Mesenteric fat pad (tissue), 1 donor: ENCODE measurements around the gene NUP133. TPM values are rescaled to one million over a fixed set of nuclear protein-coding genes. Genes with fewer than 3 reads are reported as not detected.
"Not testable (repeated sequence)": the region's sequence is repeated elsewhere in the genome, so short reads cannot be mapped to it uniquely, and the experiment has no call there.

ENCODE experiments used
- DNase-seq: peaks from one replicate; pipeline ENCODE4 v3.0.0-alpha.2; 2020; ENCODE audit warnings: low spot score
- long read RNA-seq: library from polyadenylated mRNA; unstranded; transcript quantifications from one replicate; pipeline ENCODE4 v2.0.0, GENCODE V29; 2020
- total RNA-seq: library from RNA; stranded (reverse); fragmentation: NEBNext Ultra II Directional; extraction: Animal tissue kit (Norgen Biotek cat#: 25700); gene quantifications from one replicate; pipeline ENCODE4 v1.2.1, GENCODE V29; 2021
- donor health status: DM: yes; HTN: yes; CAD: no.

Gene NUP133
- 27.9 TPM for total RNA-seq
- long read RNA-seq, partial matches to known transcripts, result 12 of 17 reads
- long read RNA-seq, other reads (novel, unspliced or antisense), result 4 of 17 reads

DNA sequence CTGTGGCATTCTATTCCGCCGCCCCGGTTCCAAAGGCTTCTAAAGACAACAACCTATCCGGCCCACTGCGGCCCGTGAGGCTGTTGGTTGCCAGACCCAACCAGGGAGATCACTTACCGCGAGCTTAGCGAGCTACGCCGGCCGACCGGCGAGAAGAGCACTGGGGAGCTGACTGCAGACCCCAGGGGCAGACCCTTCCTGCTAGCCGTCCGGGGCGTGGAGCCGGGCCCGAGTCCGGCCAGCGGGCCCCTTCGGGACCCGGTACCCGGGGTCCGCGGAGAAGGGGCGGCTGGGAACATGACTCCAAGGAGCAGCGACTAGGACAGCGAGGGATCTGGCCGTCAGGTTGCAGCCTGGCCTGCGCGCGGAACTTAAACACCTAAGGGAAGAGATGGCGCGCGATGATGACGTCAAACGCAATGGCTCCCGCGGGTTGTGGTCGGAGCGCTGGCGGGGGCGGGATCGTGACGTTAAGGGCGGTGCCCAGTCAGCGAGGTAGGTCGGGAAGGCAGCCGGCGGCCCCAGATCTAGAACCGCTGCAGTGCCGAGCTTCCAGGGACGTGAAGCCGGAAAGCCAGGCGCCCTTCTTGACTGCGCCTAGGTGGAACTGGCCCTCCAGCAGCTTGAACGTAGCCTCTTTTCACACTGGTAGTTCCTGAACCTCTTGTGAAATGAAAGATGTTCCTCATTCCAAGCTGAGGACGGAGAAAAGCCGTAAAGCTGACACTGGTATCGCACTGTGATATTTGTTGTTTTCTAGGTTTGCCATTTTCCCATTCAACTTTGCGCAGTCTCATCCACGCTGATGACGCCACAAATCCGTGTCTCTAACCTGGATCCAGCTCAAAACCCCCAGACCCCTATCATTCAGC, at the start of gene NUP133:
NUP133 (minus strand) TSS at position 391 of the 872 bp plus-strand sequence; CDS start at position 299, 92 bp downstream.
- DNase-seq, result peak; percentile 100

DNA sequence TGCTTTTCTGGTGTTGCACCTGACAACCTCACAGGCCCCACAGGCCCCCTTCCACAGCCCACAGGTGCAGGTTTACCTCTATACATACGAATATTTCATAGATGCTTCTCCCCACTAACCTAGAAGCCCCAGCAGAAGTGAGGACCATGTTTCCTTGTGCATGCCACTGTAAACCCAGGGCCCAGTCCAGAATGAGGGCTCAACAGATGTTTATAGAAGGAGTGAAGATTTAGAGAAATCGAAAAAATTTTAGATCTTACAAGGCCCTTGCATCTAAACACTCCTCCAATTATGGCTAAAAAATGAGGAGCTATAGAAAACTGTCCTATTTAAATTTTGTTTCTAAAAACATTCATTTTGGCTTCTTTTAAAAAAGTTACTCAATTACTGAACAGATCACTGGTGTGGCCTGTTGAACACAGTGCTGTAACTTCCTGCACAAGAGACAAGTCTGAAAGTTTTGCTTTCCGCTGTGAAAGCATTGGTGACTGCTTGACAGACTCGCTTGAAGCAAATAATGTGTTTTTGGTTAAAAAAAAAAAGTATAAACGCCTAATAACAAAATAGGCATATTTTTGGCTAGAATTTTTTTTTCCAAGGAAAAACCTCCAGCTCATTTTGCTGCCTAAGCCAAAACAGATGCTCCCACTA, 49.2 kb upstream of the NUP133 start:
- no peak for DNase-seq

DNA sequence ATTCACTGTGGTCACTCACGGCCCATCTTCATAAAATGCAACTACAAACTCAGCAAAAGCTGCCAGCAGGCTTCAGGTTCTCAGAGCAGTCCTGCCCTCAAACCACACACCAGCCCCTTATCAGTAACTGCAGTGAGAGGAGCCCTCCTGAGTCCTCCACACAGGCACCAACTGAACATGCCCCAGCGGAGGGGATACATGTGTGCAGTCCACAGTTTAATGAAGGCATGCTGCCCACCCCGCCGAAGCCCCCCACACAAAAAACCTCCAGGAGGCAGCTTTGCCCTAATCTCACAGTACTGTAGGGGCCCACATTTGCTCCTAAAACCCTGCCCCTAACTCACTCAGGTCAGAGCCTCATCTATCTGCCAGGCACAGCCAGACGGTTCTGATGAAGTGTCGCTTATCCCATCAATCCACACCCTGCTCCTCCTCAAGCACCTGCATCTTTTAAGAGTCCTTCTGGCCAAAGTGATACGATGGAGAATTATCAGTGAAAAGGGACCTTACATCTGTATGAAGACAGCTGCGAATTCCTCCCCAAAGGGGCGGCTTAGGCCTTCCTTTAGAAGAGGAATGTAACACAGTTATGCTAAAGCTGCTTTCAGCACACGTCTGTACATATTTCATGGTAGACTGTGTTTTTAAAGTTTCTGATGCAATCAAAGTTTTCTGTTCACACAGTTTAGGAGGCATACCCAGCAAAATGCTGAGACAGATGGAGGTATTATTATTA, 46.9 kb upstream of the NUP133 start:
- no peak for DNase-seq

DNA sequence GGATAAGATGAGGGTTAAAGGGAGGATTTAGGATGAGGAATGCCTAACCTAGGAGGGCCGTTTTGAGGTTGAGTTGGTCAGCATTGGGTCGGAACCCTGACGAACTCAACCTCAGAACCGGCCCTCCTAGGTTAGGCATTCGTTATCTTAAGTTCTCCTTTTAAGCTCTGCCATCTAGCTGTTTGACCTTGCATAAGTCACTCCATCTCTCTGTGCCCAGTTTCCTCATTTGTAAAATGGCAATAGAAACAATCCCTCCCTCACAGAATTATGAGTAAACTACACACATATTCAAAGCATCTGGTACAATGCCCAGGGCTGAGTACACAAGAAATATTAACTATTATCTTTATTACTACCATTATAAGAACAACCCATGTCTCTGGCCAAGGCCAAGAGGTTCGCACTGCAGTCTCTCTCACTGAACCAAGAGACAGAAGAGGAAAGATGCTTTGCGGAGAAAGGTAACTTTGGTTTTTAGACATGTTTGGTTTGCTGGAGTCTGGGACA, 45.5 kb upstream of the NUP133 start:
- DNase-seq, result no peak

DNA sequence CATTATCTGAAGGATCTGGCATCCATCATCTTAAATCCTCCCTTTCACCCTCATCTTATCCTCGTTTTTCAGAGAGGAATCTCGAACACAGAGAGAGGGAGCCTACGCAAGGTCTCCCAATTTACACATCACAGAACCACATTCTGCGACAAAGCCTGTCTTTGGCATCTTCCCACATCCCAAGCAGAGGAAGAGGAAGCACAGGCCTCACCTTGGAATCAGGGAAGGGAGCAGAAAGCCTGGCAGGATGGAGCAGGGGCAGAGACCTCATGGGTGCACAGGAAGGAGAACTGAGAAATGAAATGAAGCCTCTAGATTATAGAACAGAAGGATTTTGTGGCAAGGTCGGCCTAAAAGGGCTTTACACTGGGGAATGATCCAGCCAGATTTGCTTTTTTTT, 44.6 kb upstream of the NUP133 start:
- no peak for DNase-seq

DNA sequence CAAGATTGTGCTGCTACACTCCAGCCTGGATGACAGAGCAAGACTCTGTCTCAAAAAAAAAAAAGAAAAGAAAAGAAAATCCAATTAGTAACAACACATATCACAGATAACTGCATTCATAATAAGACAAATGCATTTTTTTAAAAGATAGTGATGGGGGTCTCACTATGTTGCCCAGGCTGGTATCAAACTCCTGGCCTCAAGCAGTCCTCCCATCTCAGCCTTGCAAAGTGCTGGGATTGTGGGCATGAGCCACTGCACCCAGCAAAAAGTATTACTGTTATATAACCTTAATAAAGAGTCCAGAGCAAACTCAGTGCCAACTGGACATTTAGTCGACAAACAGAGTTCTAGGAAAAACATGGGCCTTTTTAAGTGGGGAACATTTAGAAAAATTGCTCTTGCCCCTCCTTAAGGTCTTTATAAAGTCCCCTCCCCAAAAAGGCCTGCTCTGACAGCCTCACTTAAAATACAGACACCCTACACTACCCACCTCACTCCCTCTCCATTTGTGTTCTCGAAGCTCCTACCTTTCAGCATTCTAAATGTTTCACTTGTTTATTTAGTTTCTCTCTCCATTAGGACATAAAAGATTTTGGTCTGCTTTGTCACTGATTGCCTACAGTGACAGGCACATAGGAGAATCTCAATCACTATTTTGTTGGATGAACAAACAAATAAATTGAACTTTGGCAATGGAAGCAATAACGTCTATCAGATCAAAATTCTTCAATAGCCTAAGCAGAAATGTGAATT, 42.8 kb upstream of the NUP133 start:
- no peak for DNase-seq

DNA sequence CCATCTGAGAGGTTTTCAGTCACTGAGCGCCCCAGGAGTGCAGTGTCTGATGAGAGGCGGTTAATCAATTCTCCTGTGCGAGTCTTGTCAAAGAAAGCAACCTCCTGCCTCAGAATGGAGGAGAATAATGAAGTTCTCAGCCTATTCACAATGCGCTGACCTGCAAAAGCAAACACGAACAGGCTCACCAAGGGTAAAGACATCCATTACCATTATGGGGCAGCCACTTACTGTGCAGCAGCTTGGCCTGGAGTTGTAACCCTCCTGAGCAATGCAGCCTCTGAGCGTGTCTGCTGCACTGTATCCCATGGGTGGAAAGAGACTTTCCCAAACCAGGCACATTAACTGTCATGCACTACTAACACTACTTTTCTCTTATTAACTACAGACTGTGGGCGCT, 39.4 kb upstream of the NUP133 start:
- no peak for DNase-seq

DNA sequence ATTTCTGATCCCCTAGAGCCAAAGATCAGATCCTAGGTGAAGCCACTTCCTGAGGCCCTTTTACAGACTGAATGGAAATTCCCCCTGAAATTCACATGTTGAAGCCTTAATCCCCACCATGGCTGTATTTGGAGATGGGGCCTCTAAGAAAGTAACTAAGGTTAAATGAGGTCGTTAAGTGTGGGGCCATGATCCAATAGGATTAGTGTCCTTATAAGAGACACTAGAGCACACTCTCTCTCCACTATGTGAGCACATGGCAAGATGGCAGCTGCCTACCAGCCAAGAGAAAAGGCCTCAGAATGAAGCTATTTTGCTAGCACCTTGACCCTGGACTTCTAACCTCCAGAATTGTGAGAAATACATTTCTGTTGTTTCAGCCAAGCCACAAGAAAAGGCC, 36.4 kb upstream of the NUP133 start:
- no peak for DNase-seq

DNA sequence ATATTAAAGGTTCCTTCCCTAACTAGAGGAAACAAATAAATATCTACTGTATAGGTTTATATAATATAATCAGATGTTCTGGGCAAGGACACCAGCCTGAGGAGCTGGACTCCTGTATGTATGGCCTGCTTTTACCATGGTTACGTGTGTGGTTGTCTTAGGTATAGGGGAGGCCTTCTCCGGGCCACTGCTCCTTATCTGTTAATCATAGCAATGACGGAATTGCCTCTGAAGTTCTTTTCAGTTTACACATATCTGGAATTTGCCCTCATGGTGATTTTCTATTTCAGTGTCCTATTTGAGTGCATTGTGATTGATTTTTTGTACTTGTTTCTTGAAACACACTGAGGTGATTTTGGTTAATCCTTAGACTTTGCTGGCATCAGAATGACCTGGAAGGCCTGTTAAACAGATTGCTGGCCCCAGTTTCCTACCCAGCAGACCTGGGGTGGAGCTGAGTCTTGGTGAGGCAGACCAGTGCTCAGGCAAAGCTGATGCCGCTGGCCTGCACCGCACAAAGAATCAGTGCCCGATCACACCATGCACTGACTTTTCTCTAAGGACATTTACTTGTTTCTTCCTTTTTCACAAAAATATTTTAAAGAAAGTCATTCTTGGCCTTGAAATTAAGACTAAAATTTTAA, 31.8 kb upstream of the NUP133 start:
- DNase-seq, result no peak

DNA sequence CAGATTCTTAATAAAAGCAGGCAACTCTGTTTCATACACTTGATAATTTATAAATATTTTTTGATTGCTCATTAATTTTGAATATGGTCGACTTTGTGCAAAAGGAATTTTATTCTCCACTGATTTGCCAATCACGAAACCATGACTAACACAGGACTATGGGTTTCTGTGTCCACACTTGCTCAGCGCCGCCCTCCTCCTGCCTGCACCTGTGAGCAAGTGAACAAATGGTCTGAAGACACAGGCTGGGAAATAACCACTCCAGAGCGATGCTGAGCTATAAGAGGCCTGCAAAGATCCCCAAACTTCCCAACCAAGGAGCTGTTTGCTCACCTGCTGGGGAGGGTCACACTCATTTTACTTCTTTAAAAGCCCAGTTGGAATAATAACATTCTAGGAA, 30.8 kb upstream of the NUP133 start:
- no peak for DNase-seq

DNA sequence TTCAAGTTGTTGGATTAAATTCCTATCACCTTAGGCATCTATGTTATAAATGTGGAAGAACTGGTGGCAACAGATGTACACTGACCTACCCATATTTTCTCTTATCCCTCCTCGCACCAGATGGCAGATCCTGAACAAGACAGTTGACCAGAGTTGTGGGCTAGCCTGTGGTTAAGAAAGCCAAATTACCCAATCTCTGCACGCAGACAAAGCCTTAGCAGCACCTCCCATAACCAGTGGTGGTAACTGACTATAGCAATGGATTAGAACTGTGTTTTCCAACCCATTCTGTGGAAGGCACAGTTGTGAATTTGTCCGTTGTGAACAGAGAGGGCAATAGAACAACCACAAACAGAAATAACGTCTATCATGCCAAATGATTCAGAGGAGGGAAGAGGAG, 29.8 kb upstream of the NUP133 start:
- no peak for DNase-seq

DNA sequence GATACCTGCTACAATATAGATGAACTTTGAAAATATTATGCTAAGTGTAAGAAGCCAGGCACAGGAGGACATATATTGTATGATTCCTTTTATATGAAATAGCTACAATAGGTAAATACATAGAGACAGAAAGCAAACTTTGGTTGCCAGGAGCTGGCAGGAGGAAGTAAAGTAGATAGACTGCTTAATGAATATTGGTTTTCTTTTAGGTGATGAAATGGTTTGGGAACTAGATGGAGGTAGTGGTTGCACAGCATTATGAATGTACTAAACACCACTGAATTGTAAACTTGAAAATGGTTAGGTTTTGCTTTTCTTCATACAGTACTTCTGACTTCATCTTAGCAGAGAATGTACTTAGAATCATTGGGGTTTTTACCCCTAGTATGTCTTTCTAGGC, 28.8 kb upstream of the NUP133 start:
- DNase-seq, result no peak

DNA sequence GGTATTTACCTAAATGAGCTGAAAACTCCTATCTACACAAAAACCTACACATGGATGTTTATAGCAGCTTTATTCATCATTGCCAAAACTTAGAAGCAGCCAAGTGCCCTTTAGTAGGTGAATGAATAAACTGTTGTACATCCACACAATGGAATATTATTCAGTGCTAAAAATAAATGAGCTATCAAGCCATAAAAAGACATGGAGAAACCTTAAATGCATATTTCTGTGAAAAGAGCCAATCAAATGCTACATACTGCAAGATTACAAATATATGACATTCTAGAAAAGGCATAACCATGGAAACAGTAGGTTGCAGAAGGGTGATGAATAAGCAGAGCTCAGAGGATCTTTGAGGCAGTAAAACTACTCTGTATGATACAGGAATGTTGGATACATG, 27.1 kb upstream of the NUP133 start:
- no peak for DNase-seq

DNA sequence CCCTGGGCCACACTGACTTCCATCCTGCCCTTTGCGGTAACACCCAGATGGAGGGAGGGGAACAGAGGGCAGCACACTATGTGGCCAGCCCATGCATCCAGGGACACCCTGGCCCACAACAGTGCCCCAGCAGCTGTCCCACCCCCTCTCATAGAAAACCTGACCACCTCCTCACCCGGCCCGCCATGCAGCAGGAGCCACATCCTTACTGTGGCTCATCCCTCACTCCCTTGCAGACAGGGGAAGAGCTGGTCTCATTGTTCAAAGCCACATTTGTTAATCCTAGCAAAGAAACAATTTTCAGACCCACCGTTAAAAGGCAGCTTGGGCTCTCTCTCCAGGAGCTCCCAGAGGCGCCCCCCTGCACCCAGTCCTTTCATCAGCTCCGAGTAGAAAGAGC, 23.2 kb upstream of the NUP133 start:
- no peak for DNase-seq

DNA sequence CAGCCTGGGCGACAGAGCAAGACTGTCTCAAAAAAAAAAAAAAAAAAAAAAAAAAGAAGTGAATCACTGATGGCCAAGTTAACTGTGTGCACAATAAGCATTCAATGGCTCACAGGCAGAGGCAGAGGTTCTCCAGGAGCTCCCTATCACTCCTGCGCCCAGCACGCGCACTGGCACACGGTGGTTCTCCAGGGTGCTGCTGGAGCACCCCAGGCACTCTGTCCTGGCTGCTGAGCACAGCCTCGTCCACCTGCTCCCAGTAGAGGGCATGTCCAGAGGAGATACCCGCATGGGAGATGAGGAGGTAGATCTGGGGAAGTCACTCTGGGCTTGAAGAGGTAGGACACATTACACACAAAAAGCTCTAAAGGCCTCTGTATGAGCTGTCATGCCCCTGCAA, 21.5 kb upstream of the NUP133 start:
- DNase-seq, result no peak

DNA sequence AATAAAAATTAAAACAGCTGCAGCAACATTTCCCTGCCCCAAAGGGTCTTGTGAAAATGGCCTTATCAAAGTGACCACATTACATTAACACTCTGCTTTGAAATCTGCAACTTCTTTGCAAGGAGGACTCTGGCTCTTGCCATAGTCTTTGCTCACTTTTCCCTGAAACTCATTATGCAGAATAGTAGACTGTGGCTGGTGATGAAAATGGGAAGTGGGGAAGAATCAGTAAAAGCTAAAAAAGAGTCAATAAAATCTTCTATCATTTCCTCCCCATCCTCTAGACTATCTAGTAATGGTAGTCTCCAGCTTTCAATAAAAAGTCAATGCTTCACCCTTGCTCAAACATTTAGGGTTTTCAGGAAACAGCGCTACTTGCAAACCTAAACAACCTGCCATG, 18.6 kb upstream of the NUP133 start:
- DNase-seq, result no peak

DNA sequence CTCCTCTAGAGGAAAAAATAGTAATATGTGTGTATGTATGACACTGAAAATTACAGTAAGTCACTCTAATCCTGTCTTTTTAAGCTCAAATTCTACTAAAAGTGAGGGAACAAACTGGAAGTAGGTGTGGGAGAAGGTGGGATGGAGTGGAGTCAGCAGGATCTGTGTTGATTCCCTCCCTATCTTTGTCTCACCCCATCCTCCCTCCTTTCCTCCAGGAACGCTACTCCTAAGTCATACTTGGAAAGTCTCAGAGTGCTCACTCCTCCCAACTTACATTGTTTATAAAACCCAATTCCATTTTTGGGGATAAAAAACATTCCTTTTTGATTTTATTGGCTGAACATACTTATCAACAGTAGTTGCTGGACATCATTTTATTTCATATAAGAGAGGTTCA, 14.9 kb upstream of the NUP133 start:
- DNase-seq, result no peak

DNA sequence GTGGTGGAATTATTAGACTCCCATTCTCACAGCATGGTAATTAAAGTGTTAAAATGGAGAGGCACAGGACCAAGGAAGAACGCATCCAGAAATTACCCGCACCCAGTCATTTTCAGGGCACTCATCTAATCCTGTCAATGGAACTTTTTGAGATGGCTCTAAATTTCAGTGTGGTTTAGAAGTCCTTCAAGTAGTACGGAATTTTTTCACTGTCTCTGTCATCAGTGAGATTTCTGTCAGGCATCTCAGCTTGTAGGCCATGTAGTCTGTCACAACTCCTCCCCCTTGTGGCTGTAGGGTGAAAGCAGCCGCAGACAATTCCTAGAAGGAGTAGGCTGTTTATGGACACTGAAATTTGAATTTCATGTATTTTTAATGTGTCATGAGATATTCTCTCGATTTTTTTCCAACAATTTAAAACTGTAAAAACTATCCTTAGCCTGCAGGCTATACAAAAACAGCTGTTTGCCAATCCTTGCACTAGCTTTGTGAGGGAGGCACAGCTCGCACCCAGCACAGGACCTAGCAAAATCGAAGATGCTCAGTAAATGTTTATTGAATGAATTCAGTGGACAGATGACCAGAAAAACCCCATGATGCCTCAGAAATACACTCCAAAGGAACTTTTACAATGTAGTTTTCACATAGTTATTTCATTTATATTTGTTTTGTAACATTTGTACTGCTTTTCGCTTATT, 6.6 kb upstream of the NUP133 start:
- DNase-seq, result no peak

DNA sequence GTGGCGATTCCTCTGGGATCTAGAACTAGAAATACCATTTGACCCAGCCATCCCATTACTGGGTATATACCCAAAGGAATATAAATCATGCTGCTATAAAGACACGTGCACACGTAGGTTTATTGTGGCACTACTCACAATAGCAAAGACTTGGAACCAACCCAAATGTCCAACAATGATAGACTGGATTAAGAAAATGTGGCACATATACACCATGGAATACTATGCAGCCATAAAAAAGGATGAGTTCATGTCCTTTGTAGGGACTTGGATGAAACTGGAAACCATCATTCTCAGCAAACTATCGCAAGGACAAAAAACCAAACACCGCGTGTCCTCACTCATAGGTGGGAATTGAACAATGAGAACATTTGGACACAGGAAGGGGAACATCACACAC, 3.5 kb upstream of the NUP133 start:
- not testable (repeated sequence) for DNase-seq

DNA sequence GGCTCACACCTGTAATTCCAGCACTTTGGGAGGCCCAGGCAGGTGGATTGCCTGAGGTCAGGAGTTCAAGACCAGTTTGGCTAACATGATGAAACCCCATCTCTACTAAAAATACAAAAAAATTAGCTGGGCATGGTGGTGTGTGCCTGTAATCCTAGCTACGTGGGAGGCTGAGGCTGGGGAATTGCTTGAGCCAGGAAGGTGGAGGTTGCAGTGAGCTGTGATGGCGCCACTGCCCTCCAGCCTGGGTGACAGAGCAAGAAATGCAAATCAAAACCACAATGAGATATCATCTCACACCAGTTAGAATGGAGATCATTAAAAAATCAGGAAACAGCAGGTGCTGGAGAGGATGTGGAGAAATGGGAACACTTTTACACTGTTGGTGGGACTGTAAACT, 3.1 kb upstream of the NUP133 start:
- DNase-seq, result not testable (repeated sequence)
